KMS-11 (cell line): ENCODE results near the gene NTRK2.

Experiments
- H2AFZ ChIP-seq: fragments of 200-600 bp; sonication (generic); 2 replicates; pipeline ENCODE4 v1.6.1; 2016; ENCODE audit warnings: antibody characterized with exemption, mixed run types, low read depth
- H3K27ac ChIP-seq: fragments of 200-600 bp; sonication (generic); 2 replicates; pipeline ENCODE4 v1.6.1; 2016; ENCODE audit warnings: mild to moderate bottlenecking, mixed run types
- H3K27me3 ChIP-seq: fragments of 200-600 bp; sonication (generic); 2 replicates; pipeline ENCODE4 v1.6.1; 2017; ENCODE audit warnings: mild to moderate bottlenecking, low read depth, mixed run types, moderate library complexity; ENCODE audit not compliant: insufficient read depth
- H3K36me3 ChIP-seq: fragments of 200-600 bp; sonication (generic); 2 replicates; pipeline ENCODE4 v1.6.1; 2017; ENCODE audit warnings: mild to moderate bottlenecking, mixed run types; ENCODE audit not compliant: insufficient read depth
- H3K4me1 ChIP-seq: fragments of 200-600 bp; sonication (generic); 2 replicates; pipeline ENCODE4 v1.6.1; 2016; ENCODE audit warnings: mild to moderate bottlenecking, low read depth, mixed run types; ENCODE audit not compliant: poor library complexity, severe bottlenecking
- H3K4me2 ChIP-seq: fragments of 200-600 bp; sonication (generic); 2 replicates; pipeline ENCODE4 v1.7.0; 2016; ENCODE audit warnings: mild to moderate bottlenecking, mixed run types
- H3K4me3 ChIP-seq: fragments of 200-600 bp; sonication (generic); IDR thresholded peaks from 2 replicates; pipeline ENCODE4 v1.6.1; 2017; ENCODE audit warnings: low read depth, low read length, mixed read lengths; ENCODE audit not compliant: insufficient read depth
- H3K79me2 ChIP-seq: fragments of 200-600 bp; sonication (generic); 2 replicates; pipeline ENCODE4 v1.6.1; 2016; ENCODE audit warnings: low read depth, mixed run types; ENCODE audit not compliant: insufficient read depth
- H3K9ac ChIP-seq: fragments of 200-600 bp; sonication (generic); 2 replicates; pipeline ENCODE4 v1.6.1; 2016; ENCODE audit warnings: mild to moderate bottlenecking, mixed run types
- H4K20me1 ChIP-seq: fragments of 200-600 bp; sonication (generic); 2 replicates; pipeline ENCODE4 v1.6.1; 2016; ENCODE audit warnings: mild to moderate bottlenecking, mixed run types; ENCODE audit not compliant: insufficient read depth
- CTCF ChIP-seq: fragments of 200-600 bp; sonication (generic); conservative IDR thresholded peaks from 2 replicates; pipeline ENCODE4 v1.6.1; 2017; ENCODE audit warnings: low read depth, mild to moderate bottlenecking, antibody characterized with exemption, low read length, moderate library complexity, mixed read lengths

The NTRK2 gene

GRCh38 chr9:84916769-84917168 is 247.2 kb downstream of the NTRK2 start:
- Histone ChIP-seq H2AFZ (no peak overlapping the region), H3K27ac (no peak overlapping the region), H3K79me2 (no peaks in the 10 kb centered on the region), H3K4me3 (no peak overlapping the region), H4K20me1 (no peaks in the 10 kb centered on the region), H3K9ac (no peak overlapping the region), H3K27me3 (no peaks in the 10 kb centered on the region), H3K36me3 (no peaks in the 10 kb centered on the region), H3K4me1 (no peaks in the 10 kb centered on the region), H3K4me2 (no peak overlapping the region)
- TF ChIP-seq CTCF = no peak

- Histone ChIP-seq H3K27ac (no peak overlapping the region), H3K4me2 (no peak overlapping the region), H3K4me3 (no peak overlapping the region), H2AFZ (no peak overlapping the region), H3K4me1 (no peaks in the 10 kb centered on the region), H4K20me1 (no peaks in the 10 kb centered on the region), H3K79me2 (no peaks in the 10 kb centered on the region), H3K36me3 (no peaks in the 10 kb centered on the region), H3K9ac (no peak overlapping the region), H3K27me3 (no peaks in the 10 kb centered on the region)
- no peak for TF ChIP-seq CTCF
These were observed 248.0 kb downstream of the NTRK2 start for GRCh38 chr9:84917366-84918070.

GRCh38 chr9:84919440-84919839 is 249.9 kb downstream of the NTRK2 start:
- no peak for TF ChIP-seq CTCF
- Histone ChIP-seq H3K4me2 (no peak overlapping the region), H3K9ac (no peak overlapping the region), H3K27me3 (no peaks in the 10 kb centered on the region), H3K27ac (no peak overlapping the region), H2AFZ (no peak overlapping the region), H3K4me1 (no peaks in the 10 kb centered on the region), H3K36me3 (no peaks in the 10 kb centered on the region), H3K79me2 (no peaks in the 10 kb centered on the region), H3K4me3 (no peak overlapping the region), H4K20me1 (no peaks in the 10 kb centered on the region)

GRCh38 chr9:84921175-84921574 is 251.6 kb downstream of the NTRK2 start:
- Histone ChIP-seq H3K27ac (no peak overlapping the region), H3K4me1 (no peaks in the 10 kb centered on the region), H2AFZ (no peak overlapping the region), H3K4me2 (no peak overlapping the region), H3K79me2 (no peaks in the 10 kb centered on the region), H3K4me3 (no peak overlapping the region), H3K27me3 (no peaks in the 10 kb centered on the region), H3K9ac (no peak overlapping the region), H3K36me3 (no peaks in the 10 kb centered on the region), H4K20me1 (no peaks in the 10 kb centered on the region)
- no peak for TF ChIP-seq CTCF
